Spleen (tissue), 11 donors: Measurements from ENCODE around the gene U2AF2. TPM values are rescaled to one million over a fixed set of nuclear protein-coding genes. Genes with fewer than 3 reads are reported as not detected.
A peak's percentile ranks its signal among the peaks of the same experiment; 100 is the strongest.

ENCODE experiments used
- DNase-seq: peaks from one replicate; pipeline ENCODE4 v3.0.0-alpha.2; 2020
- H3K27ac ChIP-seq, 8 donors: fragments of 200-600 bp; sonication (generic) in 7 of 8; 1 replicate in 4 of 8; 2 replicates in 4 of 8; pipeline versions ENCODE4 v1.5.0 to v1.8.0; 2016 to 2021; ENCODE audit warnings: inconsistent platforms in 4 of 8, mild to moderate bottlenecking in 4 of 8, moderate library complexity in 1 of 8
- H3K27me3 ChIP-seq, 7 donors: fragments of 200-600 bp; sonication (generic) in 6 of 7; replicated peaks in 1 of 7; 1 replicate in 4 of 7; 2 replicates in 3 of 7; pipeline versions ENCODE4 v1.5.0 to v1.8.0; 2016 to 2021; ENCODE audit warnings: inconsistent platforms in 3 of 7, mild to moderate bottlenecking in 1 of 7
- H3K36me3 ChIP-seq, 6 donors: fragments of 200-600 bp; sonication (generic) in 5 of 6; 1 replicate in 4 of 6; 2 replicates in 2 of 6; pipeline versions ENCODE4 v1.5.0 to v1.8.0; 2016 to 2021; ENCODE audit warnings: inconsistent platforms in 2 of 6
- H3K4me1 ChIP-seq, 6 donors: fragments of 200-600 bp; sonication (generic) in 5 of 6; 1 replicate in 3 of 6; 2 replicates in 3 of 6; pipeline versions ENCODE4 v1.5.0 to v1.8.0; 2016 to 2021; ENCODE audit warnings: inconsistent platforms in 3 of 6
- H3K4me3 ChIP-seq, 8 donors: fragments of 200-600 bp; sonication (generic) in 7 of 8; 1 replicate in 4 of 8; 2 replicates in 4 of 8; pipeline versions ENCODE4 v1.5.0 to v1.8.0; 2016 to 2021; ENCODE audit warnings: inconsistent platforms in 4 of 8, mild to moderate bottlenecking in 4 of 8, moderate library complexity in 2 of 8
- H3K9me3 ChIP-seq, 8 donors: fragments of 200-600 bp; sonication (generic) in 7 of 8; 1 replicate in 4 of 8; 2 replicates in 4 of 8; pipeline versions ENCODE4 v1.5.0 to v1.8.0; 2016 to 2021; ENCODE audit warnings: inconsistent platforms in 4 of 8
- POLR2A ChIP-seq, 3 donors: fragments of 450-650 bp; IDR thresholded peaks; one replicate each; pipeline ENCODE4 v1.5.1; 2017; ENCODE audit warnings: antibody characterized with exemption in 3 of 3, mild to moderate bottlenecking in 1 of 3
- POLR2AphosphoS5 ChIP-seq, 3 donors: sonication (generic); formaldehyde crosslinking; IDR thresholded peaks; one replicate each; pipeline ENCODE4 v1.5.1; 2017; ENCODE audit warnings: antibody characterized with exemption in 3 of 3
- WGBS, 5 donors: extraction: QIAGEN DNeasy Blood & Tissue Kit in 3 of 5; methylation state at CpG; one replicate each; pipeline versions ENCODE4 v1.1.5 to v1.1.7; 2013 to 2018; 5-methylcytosine and 5-hydroxymethylcytosine counted together
- intact Hi-C: fragments of 100-400 bp; cut with DNase I; formaldehyde crosslinking; loops from one replicate; pipeline ENCODE4 v1.15.0; 2023; ENCODE audit warnings: low total_unique reads
- polyA plus RNA-seq, 3 donors: library from polyadenylated mRNA; stranded (reverse); fragments of 200-250 nt; gene quantifications; one replicate each; pipeline ENCODE4 v1.2.1, GENCODE V29; 2013
- total RNA-seq, 7 donors: library from RNA; depleted of rRNA in 3 of 7; stranded (reverse); fragments of >200 nt in 3 of 7; fragmentation: NEBNext Ultra II Directional in 4 of 7; extraction: Animal tissue kit (Norgen Biotek cat#: 25700) in 4 of 7; gene quantifications; one replicate each; pipeline versions ENCODE4 v1.1.0 to v1.2.1, GENCODE V29; 2016 to 2021
- TF ChIP-seq, protein P1 (sequence below), 11 experiments: fragments of 200-600 bp in 7 of 11; fragments of 450-650 bp in 4 of 11; sonication (generic) in 4 of 11; IDR thresholded peaks in 8 of 11; conservative IDR thresholded peaks in 3 of 11; 1 replicate in 7 of 11; 2 replicates in 4 of 11; pipeline versions ENCODE4 v1.4.0 to v1.8.0; 2016 to 2021; ENCODE audit warnings: antibody characterized with exemption in 11 of 11, inconsistent platforms in 4 of 11, mild to moderate bottlenecking in 1 of 11
- donor health status: healthy with polysubstance abuse.
- donor health status: DM: no; HTN: no; CAD: no; lungs with moderate emphysema.
- donor health status: DM: no; HTN: no; CAD: no.
- donor health status: Bipolar disorder and iron deficiency.
- donor health status: healthy.
- donor health status: DM: no; HTN: no; CAD: no.
- donor health status: DM: yes; HTN: yes; CAD: no.

The U2AF2 gene
- total and polyA plus RNA-seq, 10 donors = 67.2 to 218 (median 171) TPM

DNA sequence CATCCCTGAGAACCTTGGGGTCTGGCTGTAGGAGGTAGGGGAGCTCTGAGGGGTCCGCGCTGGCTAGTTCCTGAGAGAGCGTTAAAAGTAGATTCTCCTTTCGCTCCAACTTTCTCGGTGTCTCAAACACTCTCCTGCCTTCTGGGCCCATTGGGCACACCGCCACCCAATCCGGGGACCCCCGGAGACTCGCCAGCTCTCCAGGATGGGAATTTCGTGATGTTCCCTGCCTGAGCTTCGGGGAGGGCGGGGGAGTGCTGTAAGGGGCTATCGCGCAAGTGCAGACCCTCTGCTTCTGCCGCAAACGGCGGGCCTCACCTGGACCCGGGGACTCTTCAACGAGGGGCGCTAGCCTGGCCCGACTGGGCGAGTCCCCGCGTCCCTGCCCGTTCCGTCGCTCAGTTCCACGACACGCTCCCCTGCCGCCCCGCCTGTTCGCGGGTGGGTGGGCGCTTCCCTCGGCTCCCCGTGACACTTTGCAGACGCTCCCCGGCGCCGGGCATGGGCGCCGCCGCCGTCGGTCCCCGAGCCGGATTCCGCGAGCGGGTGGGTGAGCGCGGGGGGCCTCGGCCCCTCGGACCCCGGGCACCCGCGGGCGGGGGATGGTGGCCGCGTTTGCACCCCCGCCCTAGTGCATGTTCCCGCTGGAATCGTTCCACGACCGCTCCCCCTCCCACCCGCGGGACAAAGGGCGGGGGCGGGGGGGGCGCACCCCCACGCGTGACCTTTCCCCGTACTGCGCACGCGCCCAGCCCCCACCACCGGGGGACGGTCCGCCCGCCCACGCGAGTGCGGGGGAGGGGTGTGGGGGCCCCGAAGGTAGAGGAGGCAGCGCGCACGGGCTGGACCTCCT, 6.9 kb upstream of the U2AF2 start, which contains the start of gene CCDC106:
CCDC106 (plus strand) TSS at position 481 of the 853 bp plus-strand sequence. CDS start 835 bp downstream, outside the sequence.
- peak; percentile 61 to 71 (median 67) for TF ChIP-seq POLR2AphosphoS5 (IDR thresholded peaks at IDR 0.05)
- no peak for TF ChIP-seq POLR2A (IDR thresholded peaks at IDR 0.05)
- H3K27ac ChIP-seq = peak within 1 kb of the TSS; percentile 82 to 94 (median 90)
- intact Hi-C loops = no loop called here
- H3K9me3 ChIP-seq = no peaks in the 10 kb centered on the region
- peak; percentile 90 for DNase-seq
- H3K27me3 ChIP-seq = peaks cover 0 to 10% (median 0%) of the 10 kb centered on the region in 7 donors
- 1 to 5% (median 2%) methylated on average over 27 to 87 of the region's 87 CpGs for WGBS, 5 donors
- H3K4me3 ChIP-seq = peak within 1 kb of the TSS; percentile 51 to 97 (median 81)
- H3K4me1 ChIP-seq = peaks cover 36 to 93% (median 67%) of the 10 kb centered on the region in 6 donors
- H3K36me3 ChIP-seq = peaks cover 0 to 47% (median 13%) of the 10 kb centered on the region in 6 donors

DNA sequence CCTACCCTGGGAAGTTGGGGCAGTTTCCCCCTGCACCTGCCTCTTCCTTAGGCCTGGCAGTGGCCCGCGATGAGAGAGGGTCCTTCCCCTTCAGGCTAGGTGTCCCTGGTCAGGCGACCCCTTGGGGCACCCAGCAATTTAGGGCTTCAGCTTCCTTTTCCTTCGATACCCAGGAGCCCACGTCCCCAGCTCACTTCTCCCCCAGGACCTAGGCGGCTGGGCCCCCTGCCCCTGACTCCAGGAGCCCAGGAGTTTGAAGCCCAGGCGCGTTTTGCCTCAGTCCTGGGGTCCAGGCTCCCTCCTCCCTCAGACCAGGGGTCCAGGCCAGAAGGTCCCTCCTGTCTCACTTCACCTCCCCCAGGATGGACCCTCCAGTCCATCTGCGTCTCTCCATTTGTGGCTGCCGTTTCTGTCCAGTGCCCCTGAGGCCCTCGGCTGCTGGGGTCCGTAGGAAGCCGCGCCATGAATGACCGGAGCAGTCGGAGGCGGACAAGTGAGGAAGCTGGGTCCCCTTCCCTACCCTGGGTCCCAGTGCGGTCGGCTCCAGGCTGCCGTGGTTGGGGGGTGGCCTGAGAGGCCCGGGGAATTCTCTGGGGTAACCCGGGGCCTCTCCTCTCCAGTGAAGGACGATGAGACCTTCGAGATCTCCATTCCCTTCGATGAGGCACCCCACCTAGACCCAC, 6.1 kb upstream of the U2AF2 start:
- Histone ChIP-seq H3K4me3 (peak overlapping the region; percentile 51 to 97 (median 81)), H3K27ac (peak overlapping the region; percentile 82 to 94 (median 90)), H3K4me1 (peaks cover 36 to 92% (median 70%) of the 10 kb centered on the region in 6 donors), H3K27me3 (peaks cover 0 to 9% (median 0%) of the 10 kb centered on the region in 7 donors), H3K9me3 (no peaks in the 10 kb centered on the region), H3K36me3 (peaks cover 0 to 47% (median 13%) of the 10 kb centered on the region in 6 donors)
- TF ChIP-seq, protein P1, sequence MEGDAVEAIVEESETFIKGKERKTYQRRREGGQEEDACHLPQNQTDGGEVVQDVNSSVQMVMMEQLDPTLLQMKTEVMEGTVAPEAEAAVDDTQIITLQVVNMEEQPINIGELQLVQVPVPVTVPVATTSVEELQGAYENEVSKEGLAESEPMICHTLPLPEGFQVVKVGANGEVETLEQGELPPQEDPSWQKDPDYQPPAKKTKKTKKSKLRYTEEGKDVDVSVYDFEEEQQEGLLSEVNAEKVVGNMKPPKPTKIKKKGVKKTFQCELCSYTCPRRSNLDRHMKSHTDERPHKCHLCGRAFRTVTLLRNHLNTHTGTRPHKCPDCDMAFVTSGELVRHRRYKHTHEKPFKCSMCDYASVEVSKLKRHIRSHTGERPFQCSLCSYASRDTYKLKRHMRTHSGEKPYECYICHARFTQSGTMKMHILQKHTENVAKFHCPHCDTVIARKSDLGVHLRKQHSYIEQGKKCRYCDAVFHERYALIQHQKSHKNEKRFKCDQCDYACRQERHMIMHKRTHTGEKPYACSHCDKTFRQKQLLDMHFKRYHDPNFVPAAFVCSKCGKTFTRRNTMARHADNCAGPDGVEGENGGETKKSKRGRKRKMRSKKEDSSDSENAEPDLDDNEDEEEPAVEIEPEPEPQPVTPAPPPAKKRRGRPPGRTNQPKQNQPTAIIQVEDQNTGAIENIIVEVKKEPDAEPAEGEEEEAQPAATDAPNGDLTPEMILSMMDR (IDR thresholded peaks at IDR 0.05 in 8 of 11, conservative IDR thresholded peaks at IDR 0.05 in 3 of 11) = no peak
- TF ChIP-seq POLR2A (IDR thresholded peaks at IDR 0.05) = no peak
- no peak for TF ChIP-seq POLR2AphosphoS5 (IDR thresholded peaks at IDR 0.05)
- intact Hi-C loops = no loop called here
- DNase-seq = no peak
- WGBS, 5 donors = 22 to 30% (median 25%) methylated on average over 21 to 25 of the region's 25 CpGs

DNA sequence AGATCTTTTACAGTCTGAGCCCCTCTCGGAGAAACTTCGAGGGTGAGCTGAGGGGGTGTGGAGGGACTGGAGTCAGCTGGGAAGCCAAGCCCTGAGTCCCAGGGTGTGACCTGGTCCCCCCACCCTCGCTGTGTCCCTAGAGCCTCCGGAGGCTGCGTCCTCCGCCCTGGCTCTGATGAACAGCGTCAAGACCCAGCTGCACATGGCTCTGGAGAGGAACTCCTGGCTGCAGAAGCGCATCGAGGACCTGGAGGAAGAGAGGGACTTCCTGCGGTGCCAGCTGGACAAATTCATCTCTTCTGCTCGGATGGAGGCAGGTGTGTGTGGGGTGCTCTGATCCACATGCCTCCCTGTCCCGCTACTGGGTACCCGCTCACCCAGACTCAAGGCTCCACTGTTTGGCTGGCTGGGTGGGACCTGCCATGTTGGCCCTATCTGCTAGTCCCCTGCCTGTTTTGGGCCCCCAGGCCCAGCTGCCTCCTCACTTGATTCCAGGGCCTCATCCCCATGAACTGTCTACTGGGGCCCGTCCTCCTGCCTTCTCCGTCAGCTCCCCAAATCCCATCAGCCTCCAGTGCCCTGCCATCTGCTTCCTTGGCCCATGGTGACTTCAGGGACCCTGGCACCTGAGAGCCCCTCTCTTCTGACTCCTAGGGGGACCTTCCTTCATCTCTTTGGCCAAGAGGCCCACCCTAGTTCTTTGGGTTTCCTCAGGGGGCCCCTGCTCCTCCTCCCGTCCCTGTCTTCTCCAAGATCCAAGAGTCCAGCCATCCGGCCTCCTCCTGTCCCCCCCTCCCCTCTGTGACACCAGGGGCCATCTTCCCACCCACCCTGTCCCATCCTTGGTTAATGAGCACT, 5.3 kb upstream of the U2AF2 start:
- Histone ChIP-seq H3K9me3 (no peaks in the 10 kb centered on the region), H3K27me3 (peaks cover 0 to 9% (median 0%) of the 10 kb centered on the region in 7 donors), H3K36me3 (peaks cover 0 to 45% (median 13%) of the 10 kb centered on the region in 6 donors), H3K4me3 (peak overlapping the region in 6 of 8 donors; percentile 51 to 97 (median 80)), H3K4me1 (peaks cover 32 to 85% (median 62%) of the 10 kb centered on the region in 6 donors), H3K27ac (peak overlapping the region in 5 of 8 donors; percentile 89 to 94 (median 90))
- no peak for TF ChIP-seq POLR2A (IDR thresholded peaks at IDR 0.05)
- TF ChIP-seq, protein P1 (IDR thresholded peaks at IDR 0.05 in 8 of 11, conservative IDR thresholded peaks at IDR 0.05 in 3 of 11) = no peak
- no peak for TF ChIP-seq POLR2AphosphoS5 (IDR thresholded peaks at IDR 0.05)
- DNase-seq = no peak
- WGBS, 5 donors = 77 to 85% (median 80%) methylated on average over 16 to 17 of the region's 17 CpGs
- intact Hi-C loops = no loop called here

DNA sequence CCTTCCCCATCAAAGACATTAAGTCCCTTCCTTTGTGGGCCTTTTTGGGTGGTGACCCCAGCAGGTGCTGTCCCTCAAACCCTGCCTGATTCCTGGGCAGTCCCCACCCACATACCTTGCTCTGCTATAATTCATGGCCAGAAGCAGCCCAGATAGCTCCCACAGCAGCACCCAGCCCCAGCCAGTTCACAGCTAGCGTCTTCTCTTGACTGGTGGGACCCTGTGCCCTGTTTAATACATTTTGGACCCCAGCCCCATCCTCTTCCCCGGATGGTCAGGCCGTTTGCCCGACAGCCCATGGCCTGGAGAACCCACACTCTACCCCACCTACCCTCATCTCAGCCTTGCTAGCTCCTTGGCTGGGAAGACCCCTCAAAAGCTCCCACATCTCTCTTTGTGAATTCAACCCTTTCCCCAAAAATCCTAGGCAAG, 4.7 kb upstream of the U2AF2 start:
- WGBS, 5 donors = 84 to 90% (median 86%) methylated on average over 4 of the region's 4 CpGs
- H3K9me3 ChIP-seq = no peaks in the 10 kb centered on the region
- peaks cover 0 to 39% (median 7%) of the 10 kb centered on the region in 6 donors for H3K36me3 ChIP-seq
- peaks cover 0 to 9% (median 0%) of the 10 kb centered on the region in 7 donors for H3K27me3 ChIP-seq
- peaks cover 26 to 78% (median 56%) of the 10 kb centered on the region in 6 donors for H3K4me1 ChIP-seq
- no peak overlapping the region for H3K27ac ChIP-seq
- intact Hi-C loops = no loop called here
- TF ChIP-seq, protein P1 (IDR thresholded peaks at IDR 0.05 in 8 of 11, conservative IDR thresholded peaks at IDR 0.05 in 3 of 11) = no peak
- TF ChIP-seq POLR2A (IDR thresholded peaks at IDR 0.05) = no peak
- TF ChIP-seq POLR2AphosphoS5 (IDR thresholded peaks at IDR 0.05) = no peak
- DNase-seq = no peak
- H3K4me3 ChIP-seq = no peak overlapping the region
